Neural progenitor cell (in vitro differentiated cells): ENCODE data around the gene KRT10.

Experiments
- CTCF ChIP-seq: fragments of 200-600 bp; sonication (generic); IDR thresholded peaks from 2 replicates; pipeline ENCODE4 v1.5.1; 2017; ENCODE audit warnings: antibody characterized with exemption, mild to moderate bottlenecking
- EZH2phosphoT487 ChIP-seq: fragments of 200-600 bp; sonication (generic); IDR thresholded peaks from 2 replicates; pipeline ENCODE4 v1.6.1; 2017; ENCODE audit warnings: antibody characterized with exemption

- no peak for TF ChIP-seq CTCF
- no peak for TF ChIP-seq EZH2phosphoT487
These were observed 7.0 kb downstream of the KRT10 start for GRCh38 chr17:40815381-40815780.
